GM23338 (cell line): ENCODE results near the gene CTNNA3. TPM values are rescaled to one million over a fixed set of nuclear protein-coding genes. Genes with fewer than 3 reads are reported as not detected.
A peak's percentile ranks its signal among the peaks of the same experiment; 100 is the strongest.

ENCODE experiments used
- ATAC-seq: fragments of 200-7000 bp; cut with Tn5 transposase; 3 replicates; pipeline ENCODE4 v1.9.1; 2020
- DNase-seq: peaks from one replicate; pipeline ENCODE4 v3.0.0-alpha.2; 2015; ENCODE audit warnings: low spot score
- H2AFZ ChIP-seq: fragments of 200-600 bp; sonication (generic); 2 replicates; pipeline ENCODE4 v1.8.0; 2016; ENCODE audit warnings: antibody characterized with exemption, mild to moderate bottlenecking, moderate library complexity
- H3F3A ChIP-seq: fragments of 200-600 bp; sonication (generic); replicated peaks from 2 replicates; pipeline ENCODE4 v1.8.0; 2017; ENCODE audit warnings: antibody characterized with exemption, mixed run types, low read depth
- H3K27ac ChIP-seq: fragments of 200-600 bp; sonication (generic); 2 replicates; pipeline ENCODE4 v1.6.1; 2016; ENCODE audit warnings: low read depth
- H3K27me3 ChIP-seq: fragments of 200-600 bp; sonication (generic); 2 replicates; pipeline ENCODE4 v1.8.0; 2016; ENCODE audit warnings: mild to moderate bottlenecking, mixed run types, moderate library complexity; ENCODE audit not compliant: insufficient read depth
- H3K36me3 ChIP-seq: fragments of 200-600 bp; sonication (generic); 2 replicates; pipeline ENCODE4 v1.8.0; 2016; ENCODE audit warnings: mild to moderate bottlenecking; ENCODE audit not compliant: insufficient read depth
- H3K4me1 ChIP-seq: fragments of 200-600 bp; sonication (generic); 2 replicates; pipeline ENCODE4 v1.8.0; 2016; ENCODE audit warnings: mild to moderate bottlenecking, moderate library complexity; ENCODE audit not compliant: insufficient read depth
- H3K4me2 ChIP-seq: fragments of 200-600 bp; sonication (generic); 2 replicates; pipeline ENCODE4 v1.7.1; 2017; ENCODE audit warnings: mixed run types
- H3K4me3 ChIP-seq: fragments of 200-600 bp; sonication (generic); 2 replicates; pipeline ENCODE4 v1.6.1; 2016; ENCODE audit warnings: mixed run types
- H3K79me2 ChIP-seq: fragments of 200-600 bp; sonication (generic); replicated peaks from 2 replicates; pipeline ENCODE4 v1.8.0; 2017; ENCODE audit warnings: mild to moderate bottlenecking; ENCODE audit not compliant: insufficient read depth
- H3K9me2 ChIP-seq: fragments of 200-600 bp; sonication (generic); 2 replicates; pipeline ENCODE4 v1.8.0; 2017; ENCODE audit not compliant: insufficient read depth
- H4K20me1 ChIP-seq: fragments of 200-600 bp; sonication (generic); replicated peaks from 2 replicates; pipeline ENCODE4 v1.8.0; 2017; ENCODE audit warnings: mild to moderate bottlenecking; ENCODE audit not compliant: insufficient read depth
- H3K27ac Mint-ChIP-seq: 2 replicates; pipeline ENCODE4 v1.8.0; 2020; ENCODE audit warnings: inconsistent platforms, mild to moderate bottlenecking, moderate library complexity, mixed read lengths
- H3K27me3 Mint-ChIP-seq: 3 replicates; pipeline ENCODE4 v1.8.0; 2022; ENCODE audit warnings: low read depth, mild to moderate bottlenecking, moderate library complexity, mixed read lengths, inconsistent platforms; ENCODE audit not compliant: insufficient read depth, poor library complexity
- H3K36me3 Mint-ChIP-seq: 3 replicates; pipeline ENCODE4 v1.8.0; 2021; ENCODE audit warnings: low read depth, mild to moderate bottlenecking, inconsistent platforms, moderate library complexity, mixed read lengths
- H3K4me1 Mint-ChIP-seq: 3 replicates; pipeline ENCODE4 v1.8.0; 2020; ENCODE audit warnings: mild to moderate bottlenecking, inconsistent platforms, mixed read lengths
- H3K4me3 Mint-ChIP-seq: 3 replicates; pipeline ENCODE4 v1.8.0; 2021; ENCODE audit warnings: moderate library complexity, mild to moderate bottlenecking, inconsistent platforms, mixed read lengths
- H3K9me3 Mint-ChIP-seq: 3 replicates; pipeline ENCODE4 v1.8.0; 2020; ENCODE audit warnings: moderate library complexity, mild to moderate bottlenecking, inconsistent platforms, mixed read lengths
- CTCF ChIP-seq, 2 experiments: fragments of 200-600 bp in 1 of 2; sonication (generic) in 1 of 2; conservative IDR thresholded peaks; 2 replicates each; pipeline versions ENCODE4 v1.5.1 to v1.6.1; 2016 to 2017; ENCODE audit warnings: antibody characterized with exemption in 2 of 2, low read depth in 2 of 2, mild to moderate bottlenecking in 2 of 2, moderate library complexity in 1 of 2
- ETS1 ChIP-seq: IDR thresholded peaks from 2 replicates; pipeline ENCODE4 v1.6.1; 2016; ENCODE audit warnings: antibody characterized with exemption
- EZH2phosphoT487 ChIP-seq: fragments of 200-600 bp; sonication (generic); IDR thresholded peaks from one replicate; pipeline ENCODE4 v1.8.1; 2018; ENCODE audit warnings: antibody characterized with exemption; ENCODE audit not compliant: unreplicated experiment
- JUNB ChIP-seq: IDR thresholded peaks from one replicate; pipeline ENCODE4 v1.6.1; 2016; ENCODE audit warnings: antibody characterized with exemption; ENCODE audit not compliant: unreplicated experiment
- POLR2AphosphoS5 ChIP-seq: IDR thresholded peaks from 2 replicates; pipeline ENCODE4 v1.6.1; 2016; ENCODE audit warnings: antibody characterized with exemption, low read depth
- ZNF114 ChIP-seq: fragments of 250-450 bp; sonication (Bioruptor Pico); IDR thresholded peaks from 2 replicates; pipeline ENCODE4 v1.5.0; 2020; ENCODE audit warnings: mild to moderate bottlenecking, moderate library complexity
- ZNF462 ChIP-seq: fragments of 250-450 bp; sonication (Bioruptor Pico); IDR thresholded peaks from 2 replicates; pipeline ENCODE4 v1.5.0; 2020; ENCODE audit warnings: mild to moderate bottlenecking, moderate library complexity
- polyA plus RNA-seq: library from polyadenylated mRNA; unstranded; fragments of >200 nt; fragmentation: Nextera tagmentation; extraction: Ambion mirVana; gene quantifications from 2 replicates; pipeline ENCODE4 v1.2.1, GENCODE V29; 2016
- total RNA-seq: library from RNA; depleted of rRNA; stranded (reverse); fragments of >200 nt; shearing (Covaris generic); gene quantifications from 2 replicates; pipeline ENCODE4 v1.2.3, GENCODE V29; 2014

Gene CTNNA3
- total and polyA plus RNA-seq, 2 experiments from 2014 or later, result 0.71 to 3.3 TPM

GRCh38 chr10:66307826-66308225 lies 1388.2 kb downstream of the CTNNA3 start:
- TF ChIP-seq CTCF (conservative IDR thresholded peaks at IDR 0.05; ENCODE audit: low read depth in 2 of 2) (0 out of 4 replicates have a peak, but pooled peaks of 1 of the 2 experiments have one; percentile 30), EZH2phosphoT487 (no peak)
- no peak overlapping the region for H3K27ac ChIP-seq
- H3K79me2 ChIP-seq, result no peaks in the 10 kb centered on the region
- no peak overlapping the region for H3K4me2 ChIP-seq
- H3K4me1 ChIP-seq, result no peaks in the 10 kb centered on the region
- Mint-ChIP-seq H3K36me3 (no peaks in the 10 kb centered on the region), H3K4me1 (no peaks in the 10 kb centered on the region), H3K27ac (no peak overlapping the region), H3K27me3 (no peaks in the 10 kb centered on the region), H3K9me3 (no peaks in the 10 kb centered on the region), H3K4me3 (no peak overlapping the region)
- no peaks in the 10 kb centered on the region for H3K36me3 ChIP-seq
- H3K4me3 ChIP-seq, result no peak overlapping the region
- ATAC-seq (no peak), DNase-seq (peak; percentile 6)
- H3K9me2 ChIP-seq, result no peaks in the 10 kb centered on the region
- H2AFZ ChIP-seq, result no peak overlapping the region
- H3K27me3 ChIP-seq, result no peaks in the 10 kb centered on the region
- H3F3A ChIP-seq, result no peaks in the 10 kb centered on the region
- H4K20me1 ChIP-seq, result no peaks in the 10 kb centered on the region

- H3K27me3 Mint-ChIP-seq, result no peaks in the 10 kb centered on the region
- DNase-seq (no peak), ATAC-seq (no peak)
- Histone ChIP-seq H3K9me2 (peaks cover 3% of the 10 kb centered on the region; the same call in 1 of the 2 replicates), H3F3A (no peaks in the 10 kb centered on the region), H3K79me2 (no peaks in the 10 kb centered on the region), H3K4me1 (no peaks in the 10 kb centered on the region), H3K4me2 (no peak overlapping the region), H3K4me3 (no peak overlapping the region), H3K27me3 (no peaks in the 10 kb centered on the region), H3K36me3 (no peaks in the 10 kb centered on the region), H4K20me1 (no peaks in the 10 kb centered on the region), H3K27ac (no peak overlapping the region), H2AFZ (no peak overlapping the region)
- no peak overlapping the region for H3K27ac Mint-ChIP-seq
- no peaks in the 10 kb centered on the region for H3K9me3 Mint-ChIP-seq
- H3K36me3 Mint-ChIP-seq, result no peaks in the 10 kb centered on the region
- H3K4me3 Mint-ChIP-seq, result no peak overlapping the region
- H3K4me1 Mint-ChIP-seq, result no peaks in the 10 kb centered on the region
- TF ChIP-seq ETS1, result no peak
- TF ChIP-seq JUNB, result no peak
- no peak for TF ChIP-seq CTCF (conservative IDR thresholded peaks at IDR 0.05; ENCODE audit: low read depth in 2 of 2)
- TF ChIP-seq ZNF114 (CRISPR knock-in tag), result no peak
- no peak for TF ChIP-seq ZNF462
- no peak for TF ChIP-seq POLR2AphosphoS5
- no peak for TF ChIP-seq EZH2phosphoT487
Measured at GRCh38 chr10:66301078-66301477, 1394.9 kb downstream of the CTNNA3 start.
